GM20431 (cell line): ENCODE data around the gene FAM32A.

Source experiments
- in situ Hi-C: fragments of 300-500 bp; cut with MseI, MboI; formaldehyde crosslinking; loops from one replicate; pipeline ENCODE4 v1.15.0; 2020; ENCODE audit warnings: low sequenced_read_pairs; ENCODE audit not compliant: unreplicated experiment

FAM32A gene

DNA sequence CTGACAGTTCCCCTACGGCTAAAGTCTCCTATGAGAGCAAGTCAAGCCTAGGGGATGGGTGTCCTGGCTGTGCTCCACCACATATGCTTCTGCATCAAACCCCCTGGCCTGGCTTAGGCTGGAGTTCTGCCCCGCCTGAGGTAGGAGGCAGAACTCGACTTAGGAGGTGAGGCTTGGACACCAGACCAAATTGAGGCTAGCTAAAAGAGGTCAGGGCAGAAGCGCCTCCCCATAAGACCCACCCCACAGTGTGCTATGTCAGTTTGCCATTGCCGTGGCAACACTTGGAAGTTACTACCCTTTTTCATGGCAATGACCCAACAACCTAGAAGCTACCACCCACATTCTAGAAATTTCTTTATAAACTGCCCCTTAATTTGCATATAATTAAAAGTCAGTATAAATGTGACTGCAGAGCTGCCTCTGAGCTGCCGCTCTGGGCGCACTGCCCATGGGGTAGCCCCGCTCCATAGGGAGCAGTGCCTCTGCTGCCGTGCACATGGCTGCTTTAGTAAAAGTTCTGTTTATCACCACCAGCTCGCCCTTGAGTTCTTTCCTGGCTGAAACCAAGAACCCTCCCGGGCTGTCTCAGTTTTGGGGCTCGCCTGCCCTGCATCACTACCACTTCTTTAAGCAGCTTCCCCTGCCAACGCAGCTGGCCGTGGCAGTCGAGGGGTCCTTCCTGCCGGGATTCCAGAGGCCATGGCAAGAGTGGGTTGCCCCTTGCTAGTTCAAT lies 32.7 kb downstream of the FAM32A start:
- in situ Hi-C loops, result no loop called here

DNA sequence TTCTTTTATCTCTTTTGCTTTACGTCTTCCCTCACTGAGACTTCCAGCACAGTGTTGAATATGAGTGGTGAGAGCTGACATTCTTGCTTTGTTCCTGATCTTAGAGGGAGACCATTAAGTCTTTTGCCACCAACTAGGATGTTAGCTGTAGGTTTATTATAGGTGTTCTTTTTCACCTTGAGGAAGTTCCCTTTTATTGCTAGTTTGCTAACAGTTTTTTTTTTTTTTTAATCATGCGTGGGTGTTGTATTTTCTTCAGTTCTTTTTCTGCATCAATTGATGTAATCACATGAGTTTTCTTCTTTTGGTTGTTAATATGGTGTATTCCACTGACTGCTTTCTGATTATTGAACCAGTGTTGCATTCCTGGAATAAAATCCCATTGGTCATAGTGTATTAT lies 33.6 kb downstream of the FAM32A start:
- in situ Hi-C loops, result no loop called here

DNA sequence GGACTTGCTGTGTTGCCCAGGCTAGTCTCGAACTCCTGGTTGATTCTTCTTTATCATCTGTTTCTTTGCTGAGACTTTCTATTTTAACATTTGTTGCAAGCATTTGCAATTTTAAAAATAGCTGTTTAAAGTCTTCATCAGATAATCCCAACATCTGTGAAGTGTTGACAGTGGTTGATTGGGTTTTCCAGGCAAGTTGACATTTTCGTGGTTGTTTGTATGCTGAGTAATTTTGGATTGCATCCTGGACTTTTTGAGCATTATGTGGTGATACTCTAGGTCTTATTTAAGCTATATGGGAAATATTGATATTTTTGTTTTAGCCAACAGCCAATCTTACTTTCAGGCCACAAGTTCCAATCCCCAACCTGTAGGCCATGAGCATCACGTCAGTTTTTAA lies 37.6 kb downstream of the FAM32A start:
- in situ Hi-C loops, result no loop called here

- in situ Hi-C loops, result no loop called here
These were observed 38.5 kb downstream of the FAM32A start for GRCh38 chr19:16223746-16224145.

- in situ Hi-C loops, result no loop called here
These were observed 39.3 kb downstream of the FAM32A start for GRCh38 chr19:16224293-16225045.

GRCh38 chr19:16225279-16226183 lies 40.3 kb downstream of the FAM32A start:
- in situ Hi-C loops, result no loop called here

- in situ Hi-C loops, result no loop called here
These were observed 41.0 kb downstream of the FAM32A start for GRCh38 chr19:16226184-16226591.

- in situ Hi-C loops, result no loop called here
These were observed 41.9 kb downstream of the FAM32A start for GRCh38 chr19:16226878-16227836.

DNA sequence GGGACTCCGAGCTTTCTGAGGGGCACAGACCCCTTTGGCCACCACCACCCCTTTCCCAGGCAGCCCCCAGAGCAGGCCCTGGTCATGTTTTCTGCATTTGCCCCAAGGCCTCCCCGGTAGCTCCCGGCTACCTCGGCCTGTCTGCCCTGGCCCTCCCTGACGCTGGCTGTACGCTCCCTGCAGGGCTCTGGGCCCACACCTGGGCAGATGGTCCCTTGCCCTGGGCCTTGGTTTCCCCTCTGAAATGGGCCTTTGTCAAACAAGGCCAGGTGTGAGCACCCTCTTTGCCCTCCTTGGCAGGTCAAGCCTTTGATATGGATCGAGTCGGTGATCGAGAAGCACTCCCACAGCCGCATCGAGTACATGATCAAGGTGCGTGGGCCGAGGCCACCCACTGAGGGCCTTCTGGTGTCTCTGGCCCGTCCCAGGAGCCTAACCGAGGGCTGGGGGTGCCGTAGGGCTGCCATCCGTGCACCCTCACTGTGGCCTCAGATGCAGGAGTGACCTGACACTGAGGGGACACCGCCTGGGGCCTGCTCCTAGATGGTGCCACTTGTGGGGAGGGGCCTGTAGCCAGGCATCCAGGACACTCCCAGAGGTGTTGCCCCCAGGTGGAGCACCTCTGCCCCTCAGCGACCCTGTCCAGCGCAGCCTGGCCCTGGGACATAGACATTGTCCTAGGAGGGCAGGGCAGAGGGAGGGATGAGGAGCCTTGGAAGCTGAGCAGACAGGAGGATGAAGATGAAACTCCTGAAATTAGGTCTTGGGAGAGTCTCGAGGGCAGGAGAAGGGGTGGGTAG lies 42.8 kb downstream of the FAM32A start:
- in situ Hi-C loops, result no loop called here

- in situ Hi-C loops, result no loop called here
These were observed 43.6 kb downstream of the FAM32A start for GRCh38 chr19:16228637-16229321.

GRCh38 chr19:16229322-16229641 lies 44.1 kb downstream of the FAM32A start:
- in situ Hi-C loops, result no loop called here

- in situ Hi-C loops, result no loop called here
These were observed 46.9 kb downstream of the FAM32A start for GRCh38 chr19:16232127-16232526.

DNA sequence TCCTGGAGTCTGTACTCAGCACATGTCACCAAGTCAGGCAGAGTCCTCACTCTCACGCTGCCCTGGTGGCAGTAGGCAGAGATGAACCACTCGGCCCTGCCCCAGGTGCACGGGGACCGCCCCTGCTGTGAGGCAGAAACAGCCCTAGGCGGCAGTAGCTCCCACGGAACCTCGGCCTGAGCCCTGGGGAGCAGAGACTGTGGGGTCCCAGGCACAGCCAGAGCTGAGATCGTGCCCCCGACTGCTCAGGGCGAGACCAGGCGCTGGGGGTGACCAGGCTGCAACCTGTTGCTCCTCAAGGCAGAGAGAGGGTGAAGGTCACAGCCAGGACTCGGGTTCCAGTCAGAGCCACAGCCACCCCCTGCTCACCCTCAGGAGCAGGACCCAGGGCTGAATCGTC lies 47.4 kb downstream of the FAM32A start:
- in situ Hi-C loops, result no loop called here

- in situ Hi-C loops, result no loop called here
These were observed 48.0 kb downstream of the FAM32A start for GRCh38 chr19:16233081-16233776.

DNA sequence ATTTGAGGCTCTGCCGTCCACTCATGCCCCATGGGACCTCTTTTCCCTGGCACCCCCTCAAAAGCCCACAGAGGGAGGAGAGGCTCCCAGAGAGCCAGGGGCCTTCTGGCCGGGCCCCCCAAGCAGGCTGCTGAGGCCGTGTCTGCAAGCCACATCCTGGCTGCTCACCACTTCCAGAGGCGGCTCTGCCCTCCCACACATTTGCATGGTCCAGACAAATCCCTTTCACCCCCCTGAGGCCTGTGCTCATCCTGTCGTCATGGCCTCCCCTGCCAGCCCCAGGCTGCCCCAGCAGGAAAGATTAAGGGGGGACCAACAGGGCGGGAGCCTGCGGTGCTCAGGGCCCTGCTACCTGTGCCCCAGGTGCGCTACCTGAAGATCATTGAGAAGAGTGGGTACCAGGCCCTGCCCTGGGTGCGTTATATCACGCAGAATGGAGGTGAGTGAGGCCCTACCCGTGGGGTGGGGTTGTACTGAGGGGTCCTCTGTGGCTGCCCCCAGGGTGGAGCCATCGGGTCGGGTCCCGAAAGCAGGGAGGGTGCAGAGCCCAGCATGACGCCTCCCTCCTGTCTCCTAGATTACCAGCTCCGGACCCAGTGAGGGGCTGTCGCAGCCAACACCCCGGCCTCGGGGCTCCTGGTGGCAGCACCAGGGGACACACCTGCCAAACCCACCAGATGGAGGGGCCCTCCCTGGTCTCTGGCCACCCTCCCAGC lies 48.8 kb downstream of the FAM32A start:
- in situ Hi-C loops, result no loop called here

- in situ Hi-C loops, result no loop called here
These were observed 49.6 kb downstream of the FAM32A start for GRCh38 chr19:16234552-16235445.
